ENCODE measurements around the gene TINCR. TPM values are rescaled to one million over a fixed set of nuclear protein-coding genes. Genes with fewer than 3 reads are reported as not detected.

Gene TINCR
- total and polyA plus RNA-seq, 2 donors (not counting 3 experiments of a cell fraction or from before 2014, with no cell fraction given) = 0.01 TPM; not detected in 1

GRCh38 chr19:5607318-5608275, 39.8 kb upstream of the TINCR start:
- no peak overlapping the region for H2AFZ ChIP-seq (ENCODE audit: low read depth, low read length)
- no peaks in the 10 kb centered on the region for H3K27me3 ChIP-seq (ENCODE audit: control insufficient read depth in 2 of 2, insufficient read depth in 2 of 2, low read length in 2 of 2)
- no peak overlapping the region for H3K27ac ChIP-seq (ENCODE audit: insufficient read depth, low read depth, low read length)
- ChIA-PET POLR2A (no interaction called here), CTCF (no interaction called here)
- no peaks in the 10 kb centered on the region for H3K9me3 ChIP-seq (replicated peaks; ENCODE audit: control insufficient read depth, insufficient read depth, low read length)
- H4K20me1 ChIP-seq (replicated peaks; ENCODE audit: control insufficient read depth, extremely low read depth, insufficient read depth, low read length) = peaks cover 2% of the 10 kb centered on the region
- dilution Hi-C loops (cut with MboI; ENCODE audit: extremely low pct_ligation_motif_present, low sequenced_read_pairs) = no loop called here
- intact Hi-C loops (cut with micrococcal nuclease) = no loop called here
- H3K4me1 ChIP-seq (ENCODE audit: control insufficient read depth, extremely low read depth, insufficient read depth, low read length) = no peaks in the 10 kb centered on the region
- H3K79me2 ChIP-seq (ENCODE audit: control insufficient read depth, insufficient read depth, low read length) = peaks cover 23% of the 10 kb centered on the region
- DNase-seq (ENCODE audit: low read depth, low spot score) (no peak), FAIRE-seq (no peak)
- H3K4me2 ChIP-seq (ENCODE audit: insufficient read depth, low read length) = no peak overlapping the region
- no peaks in the 10 kb centered on the region for H3K9me1 ChIP-seq (replicated peaks; ENCODE audit: control insufficient read depth, extremely low read depth, insufficient read depth, low read length)
- H3K4me3 ChIP-seq (replicated peaks in 1 of 3; ENCODE audit: insufficient read depth in 1 of 3, low read depth in 1 of 3, low read length in 3 of 3) = no peak overlapping the region
- BruUV-seq (replicated peaks) = no TSS peak
- H3K36me3 ChIP-seq (ENCODE audit: control insufficient read depth in 2 of 2, extremely low read depth in 1 of 2, insufficient read depth in 2 of 2, low read length in 2 of 2) = peaks cover 33 to 45% of the 10 kb centered on the region in 2 experiments
- TF ChIP-seq POLR2AphosphoS5 (IDR thresholded peaks at IDR 0.05; ENCODE audit: insufficient read depth, low read depth, low read length) = no peak
- TF ChIP-seq GATA2 (IDR thresholded peaks at IDR 0.05; ENCODE audit: insufficient read depth, insufficient read length, low read depth, low read length) = no peak
- no peak for TF ChIP-seq POLR2A (IDR thresholded peaks at IDR 0.05; ENCODE audit: low read depth, low read length)
- TF ChIP-seq MAX (IDR thresholded peaks at IDR 0.05; ENCODE audit: insufficient read depth, insufficient read length) = no peak
- no peak for TF ChIP-seq CTCF (IDR thresholded peaks at IDR 0.05; ENCODE audit: extremely low read depth in 1 of 2, insufficient read depth in 1 of 2, low read depth in 1 of 2, low read length in 2 of 2)
- TF ChIP-seq EZH2 (IDR thresholded peaks at IDR 0.05; ENCODE audit: borderline replicate concordance, low read depth, low read length, severe bottlenecking) = no peak
- no peak for TF ChIP-seq JUN (IDR thresholded peaks at IDR 0.05; ENCODE audit: borderline replicate concordance, insufficient read depth, insufficient read length, low read depth)
- no peak for TF ChIP-seq FOS (IDR thresholded peaks at IDR 0.05; ENCODE audit: borderline replicate concordance, insufficient read depth, low read length)
- no peak for TF ChIP-seq MYC (IDR thresholded peaks at IDR 0.05; ENCODE audit: low read depth, low read length)
- no peak overlapping the region for H3K9ac ChIP-seq (replicated peaks; ENCODE audit: extremely low read depth, insufficient read depth, low read length)

Measured in endothelial cell of umbilical vein (primary cell).